Stimulated activated naive CD4-positive, alpha-beta T cell (primary cell): ENCODE results near the gene ATP4B.

Source experiments
- DNase-seq, 6 experiments: peaks; one replicate each; lab custom pipeline; 2025; lab: John Stamatoyannopoulos, UW

Gene ATP4B

DNA sequence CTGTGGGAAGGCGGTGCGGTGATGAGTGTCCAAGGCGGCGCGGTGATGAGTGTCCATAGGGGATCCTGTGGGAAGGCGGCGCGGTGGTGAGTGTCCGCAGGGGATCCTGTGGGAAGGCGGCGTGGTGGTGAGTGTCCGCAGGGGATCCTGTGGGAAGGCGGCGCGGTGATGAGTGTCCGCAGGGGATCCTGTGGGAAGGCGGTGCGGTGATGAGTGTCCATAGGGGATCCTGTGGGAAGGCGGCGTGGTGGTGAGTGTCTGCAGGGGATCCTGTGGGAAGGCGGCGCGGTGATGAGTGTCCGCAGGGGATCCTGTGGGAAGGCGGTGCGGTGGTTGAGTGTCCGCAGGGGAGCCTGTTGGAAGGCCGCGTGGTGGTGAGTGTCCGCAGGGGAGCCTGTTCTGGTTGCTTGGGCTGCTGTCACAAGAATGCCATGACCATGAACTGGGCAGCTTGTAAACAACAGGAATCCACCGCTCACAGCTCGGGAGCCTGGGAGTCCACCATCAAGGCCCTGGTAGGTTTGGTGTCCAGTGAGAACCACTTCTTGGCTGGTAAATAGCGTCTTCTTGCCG is 52.0 kb downstream of the ATP4B start:
- no peak for DNase-seq

- DNase-seq: no peak
Measured at GRCh38 chr13:113605461-113605860, 52.5 kb downstream of the ATP4B start.

- no peak for DNase-seq
Measured at GRCh38 chr13:113604186-113604585, 53.8 kb downstream of the ATP4B start.

DNA sequence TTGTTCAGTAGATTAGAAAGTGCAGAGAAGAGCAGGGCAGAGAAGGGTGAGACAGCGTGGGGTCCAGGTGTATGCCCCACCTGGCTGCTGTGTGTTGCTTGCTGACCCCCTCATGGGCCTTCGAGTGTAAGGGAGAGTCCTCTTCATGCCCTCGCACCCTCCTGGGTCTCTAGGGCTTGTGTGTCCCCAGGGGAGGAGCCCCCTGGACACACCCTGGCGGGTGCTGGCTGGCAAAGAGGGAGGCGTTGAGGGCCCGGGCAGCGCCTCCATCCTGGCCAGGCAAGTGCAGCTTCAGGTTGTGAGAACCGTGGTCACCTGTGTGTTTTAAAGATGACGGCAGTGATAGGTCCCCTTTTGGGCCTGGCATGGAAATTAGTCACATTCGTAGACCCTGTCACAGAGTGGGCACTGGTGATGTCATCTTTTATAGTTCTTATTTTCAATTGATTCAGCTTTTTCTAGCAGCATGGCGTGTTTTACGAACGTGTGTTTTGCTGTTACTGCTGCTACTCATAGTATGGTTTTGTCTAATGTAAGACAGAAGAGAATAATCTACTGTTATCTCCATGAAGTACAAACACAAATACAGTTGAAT is 54.8 kb downstream of the ATP4B start:
- no peak for DNase-seq

DNA sequence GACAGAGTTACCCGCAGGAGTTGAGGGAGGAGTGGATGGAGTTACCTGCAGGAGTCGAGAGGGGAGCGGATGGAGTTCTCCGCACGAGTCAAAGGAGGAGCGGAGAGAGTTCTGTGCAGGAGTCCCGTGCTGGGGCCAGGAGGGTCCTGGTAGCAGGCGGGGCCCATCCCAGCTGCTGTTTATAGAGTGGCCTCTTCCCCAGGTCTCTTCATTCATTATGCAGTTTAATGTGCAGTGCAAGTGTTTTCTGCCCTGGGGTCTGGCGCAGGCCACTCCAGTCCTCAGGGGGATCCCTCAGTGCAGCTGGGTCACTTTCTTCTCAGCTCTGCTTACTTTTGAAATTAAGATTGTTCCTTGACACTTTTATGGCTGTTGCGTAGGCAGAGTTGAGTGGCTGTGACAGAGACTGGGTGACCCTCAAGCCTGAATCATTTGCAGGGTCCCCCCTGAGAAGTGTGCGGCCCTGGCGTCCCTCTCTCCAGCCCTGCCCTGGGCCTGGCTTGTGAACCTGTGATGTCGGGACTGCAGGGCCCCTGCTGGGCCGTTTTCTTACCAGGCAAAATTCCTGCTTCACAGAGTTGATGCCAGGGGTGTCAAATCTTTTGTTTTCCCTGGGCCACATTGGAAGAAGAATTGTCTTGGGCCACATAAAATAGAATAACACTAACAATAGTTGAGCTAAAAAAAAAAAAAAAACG is 55.6 kb downstream of the ATP4B start:
- no peak for DNase-seq

DNA sequence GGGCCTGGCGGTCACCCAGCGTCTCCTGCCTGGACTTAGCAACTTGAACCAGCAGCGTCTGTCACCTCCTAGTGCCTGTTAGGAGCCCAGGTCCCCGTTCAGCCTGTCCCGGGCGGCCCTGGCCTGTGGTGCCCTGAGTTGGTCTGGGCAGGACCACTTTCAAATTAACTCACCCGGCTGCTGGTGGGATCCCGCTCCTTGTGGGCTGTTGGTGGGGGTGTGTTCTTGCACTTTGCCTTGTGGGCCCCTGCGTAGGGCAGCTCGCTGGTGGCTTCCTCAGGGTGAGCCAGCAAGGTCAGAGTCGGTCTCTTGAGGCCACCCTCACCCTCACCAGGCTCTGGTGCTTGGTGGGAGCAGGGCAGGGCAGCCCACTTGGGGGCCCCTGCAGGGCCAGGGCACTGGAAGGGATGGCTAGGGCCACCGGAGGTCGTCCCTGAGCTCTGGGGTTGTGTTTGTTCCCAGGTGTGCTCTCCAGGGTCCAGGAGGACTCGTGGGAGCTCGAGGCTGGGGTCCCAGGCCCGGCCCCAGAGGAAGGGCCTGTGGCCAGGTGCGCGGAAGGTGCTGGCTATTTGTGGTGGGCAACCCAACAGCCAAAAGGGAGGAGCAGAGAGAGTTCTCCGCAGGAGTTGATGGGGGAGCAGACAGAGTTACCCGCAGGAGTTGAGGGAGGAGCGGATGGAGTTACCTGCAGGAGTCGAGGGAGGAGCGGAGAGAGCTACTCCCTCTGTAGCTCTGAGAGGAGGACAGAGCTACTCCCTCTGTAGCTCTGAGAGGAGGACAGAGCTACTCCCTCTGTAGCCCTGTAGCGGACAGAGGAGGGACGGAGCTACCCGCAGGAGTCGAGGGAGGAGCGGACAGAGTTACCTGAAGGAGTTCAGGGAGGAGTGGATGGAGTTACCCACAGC is 56.6 kb downstream of the ATP4B start:
- no peak for DNase-seq

- no peak for DNase-seq
Measured at GRCh38 chr13:113599391-113599790, 58.6 kb downstream of the ATP4B start.
